ENCODE measurements around the gene CCL4L2.
"Not testable (repeated sequence)": the region's sequence is repeated elsewhere in the genome, so short reads cannot be mapped to it uniquely, and the experiment has no call there.

The CCL4L2 gene

GRCh38 chr17:36221581-36222100 lies 10.8 kb downstream of the CCL4L2 start:
- DNase-seq (ENCODE audit: low spot score): not testable (repeated sequence)

GRCh38 chr17:36222967-36223366 lies 12.1 kb downstream of the CCL4L2 start:
- DNase-seq (ENCODE audit: low spot score): not testable (repeated sequence)

- not testable (repeated sequence) for DNase-seq (ENCODE audit: low spot score)
Measured at GRCh38 chr17:36229644-36230043, 18.8 kb downstream of the CCL4L2 start.

- DNase-seq (ENCODE audit: low spot score): not testable (repeated sequence)
Measured at GRCh38 chr17:36242046-36242445, 31.2 kb downstream of the CCL4L2 start.
